B cell (primary cell): ENCODE data around the gene EFNA2. TPM values are rescaled to one million over a fixed set of nuclear protein-coding genes. Genes with fewer than 3 reads are reported as not detected.

Source experiments
- ATAC-seq: fragments of 200-7000 bp; cut with Tn5 transposase; one replicate; pipeline ENCODE4 v1.10.0; 2021; ENCODE audit warnings: low read depth, mild to moderate bottlenecking, moderate number of reproducible peaks, moderate library complexity
- CTCF ChIA-PET: fragments of 350-600 bp; sonication (Branson Sonifier 250); formaldehyde crosslinking; loops from one replicate; lab custom pipeline; 2021; ENCODE audit warnings: antibody characterized with exemption, inconsistent platforms; lab: Charles Lee
- POLR2A ChIA-PET: fragments of 350-600 bp; sonication (Branson Sonifier 250); formaldehyde crosslinking; loops from one replicate; lab custom pipeline; 2021; ENCODE audit warnings: antibody characterized with exemption; lab: Charles Lee
- DNase-seq: peaks from one replicate; pipeline ENCODE4 v3.0.0; 2013
- H2AFZ ChIP-seq: 2 replicates; pipeline ENCODE4 v1.6.1; 2012; ENCODE audit warnings: mild to moderate bottlenecking, low read depth, low read length; ENCODE audit not compliant: insufficient read depth, poor library complexity, severe bottlenecking
- H3K27ac ChIP-seq, 2 donors: 1 replicate in 1 of 2; 2 replicates in 1 of 2; pipeline ENCODE4 v1.5.1; 2012 to 2013; ENCODE audit warnings: low read length in 2 of 2, mild to moderate bottlenecking in 2 of 2, moderate library complexity in 1 of 2
- H3K27me3 ChIP-seq, 4 experiments: fragments of 200-600 bp in 1 of 4; sonication (generic) in 1 of 4; replicated peaks in 1 of 4; 1 replicate in 2 of 4; 2 replicates in 2 of 4; pipeline versions ENCODE4 v1.6.1 to v1.7.0; 2013 to 2016; ENCODE audit warnings: low read length in 3 of 4, mild to moderate bottlenecking in 2 of 4, mixed read lengths in 1 of 4, moderate library complexity in 1 of 4; ENCODE audit not compliant: insufficient read depth in 4 of 4, control insufficient read depth in 3 of 4; ENCODE audit errors: control extremely low read depth in 1 of 4
- H3K36me3 ChIP-seq, 2 experiments: replicated peaks in 1 of 2; 1 replicate in 1 of 2; 2 replicates in 1 of 2; pipeline versions ENCODE4 v1.6.1 to v1.7.1; 2013; ENCODE audit warnings: low read length in 1 of 2; ENCODE audit not compliant: insufficient read depth in 2 of 2, control insufficient read depth in 1 of 2; ENCODE audit errors: control extremely low read depth in 1 of 2, extremely low read depth in 1 of 2
- H3K4me1 ChIP-seq, 2 donors: fragments of 200-600 bp in 1 of 2; sonication (generic) in 1 of 2; 1 replicate in 1 of 2; 2 replicates in 1 of 2; pipeline versions ENCODE4 v1.5.1 to v1.6.1; 2013 to 2017; ENCODE audit warnings: low read length in 2 of 2; ENCODE audit not compliant: control insufficient read depth in 2 of 2, insufficient read depth in 2 of 2
- H3K4me2 ChIP-seq: replicated peaks from 2 replicates; pipeline ENCODE3; 2012; ENCODE audit warnings: mild to moderate bottlenecking, low read depth, low read length; ENCODE audit not compliant: poor library complexity, severe bottlenecking
- H3K4me3 ChIP-seq, 5 experiments: fragments of 200-600 bp in 1 of 5; sonication (generic) in 1 of 5; 1 replicate in 3 of 5; 2 replicates in 2 of 5; pipeline versions ENCODE4 v1.5.1 to v1.7.0; 2011 to 2016; ENCODE audit warnings: low read length in 4 of 5, mild to moderate bottlenecking in 4 of 5, low read depth in 2 of 5, control low read depth in 1 of 5, moderate library complexity in 1 of 5; ENCODE audit not compliant: insufficient read depth in 1 of 5; ENCODE audit errors: control extremely low read depth in 1 of 5, extremely low read depth in 1 of 5
- H3K79me2 ChIP-seq: fragments of 200-600 bp; sonication (generic); one replicate; pipeline ENCODE4 v1.6.0; 2016; ENCODE audit warnings: low read length; ENCODE audit not compliant: control insufficient read depth, insufficient read depth
- H3K9ac ChIP-seq: fragments of 200-600 bp; sonication (generic); 2 replicates; pipeline ENCODE4 v1.6.1; 2017; ENCODE audit warnings: mild to moderate bottlenecking, low read length, moderate library complexity
- H3K9me3 ChIP-seq, 3 donors: one replicate each; pipeline versions ENCODE4 v1.6.1 to v1.7.1; 2013; ENCODE audit warnings: low read length in 2 of 3; ENCODE audit not compliant: control insufficient read depth in 2 of 3, insufficient read depth in 1 of 3; ENCODE audit errors: control extremely low read depth in 1 of 3
- H4K20me1 ChIP-seq: 2 replicates; pipeline ENCODE4 v1.6.0; 2012; ENCODE audit warnings: mild to moderate bottlenecking, low read length; ENCODE audit not compliant: insufficient read depth, control insufficient read depth, poor library complexity, severe bottlenecking
- H3K27ac Mint-ChIP-seq: one replicate; pipeline ENCODE4 v1.8.0; 2021; ENCODE audit warnings: mixed read lengths
- H3K27me3 Mint-ChIP-seq: one replicate; pipeline ENCODE4 v1.8.0; 2021; ENCODE audit warnings: mixed read lengths
- H3K4me1 Mint-ChIP-seq: one replicate; pipeline ENCODE4 v1.8.0; 2021; ENCODE audit warnings: mixed read lengths
- H3K4me3 Mint-ChIP-seq: one replicate; pipeline ENCODE4 v1.8.0; 2021; ENCODE audit warnings: mixed read lengths
- H3K9me3 Mint-ChIP-seq: one replicate; pipeline ENCODE4 v1.8.0; 2022; ENCODE audit warnings: mixed read lengths; ENCODE audit not compliant: insufficient read depth
- CTCF ChIP-seq: fragments of 200-600 bp; IDR thresholded peaks from one replicate; pipeline ENCODE4 v1.8.0; 2022; ENCODE audit warnings: antibody characterized with exemption, mild to moderate bottlenecking
- EZH2 ChIP-seq: IDR thresholded peaks from 2 replicates; pipeline ENCODE4 v1.6.1; 2012; ENCODE audit warnings: borderline replicate concordance, low read depth, mild to moderate bottlenecking, moderate library complexity, low read length; ENCODE audit not compliant: insufficient read depth, poor library complexity, severe bottlenecking
- WGBS: methylation state at CpG from one replicate; pipeline ENCODE4 v1.1.5; 2013; ENCODE audit warnings: missing lambda C conversion rate; ENCODE audit not compliant: insufficient coverage; 5-methylcytosine and 5-hydroxymethylcytosine counted together
- intact Hi-C: fragments of 100-400 bp; cut with micrococcal nuclease; formaldehyde crosslinking; loops from one replicate; pipeline ENCODE4 v1.10.0; 2022
- polyA plus RNA-seq: library from polyadenylated mRNA; depleted of rRNA; stranded (reverse); fragments of >200 nt; gene quantifications from 2 replicates; pipeline ENCODE4 v1.2.3, GENCODE V29; 2012
- total RNA-seq, 2 donors: library from RNA; stranded (reverse); fragments of 120-200 nt in 1 of 2; gene quantifications; 1 replicate in 1 of 2; 2 replicates in 1 of 2; pipeline versions ENCODE4 v1.2.3 to v1.2.4, GENCODE V29; 2013 to 2022

The EFNA2 gene
- total and polyA plus RNA-seq, 2 donors (not counting 1 experiment from before 2014, with no cell fraction given), result not detected

GRCh38 chr19:1296575-1297271, 11.1 kb downstream of the EFNA2 start:
- no peaks in the 10 kb centered on the region for H3K9me3 Mint-ChIP-seq
- no peak for TF ChIP-seq CTCF
- TF ChIP-seq EZH2, result no peak
- ATAC-seq (no peak), DNase-seq (no peak)
- intact Hi-C loops, result no loop called here
- H3K4me1 Mint-ChIP-seq, result peaks cover 8% of the 10 kb centered on the region
- H3K4me1 ChIP-seq, result peaks cover 13 to 16% of the 10 kb centered on the region in 2 donors
- no peak overlapping the region for H2AFZ ChIP-seq
- no peak overlapping the region for H3K27ac Mint-ChIP-seq
- H3K27me3 ChIP-seq, result peaks cover 0 to 45% (median 15%) of the 10 kb centered on the region in 4 experiments
- H3K4me3 Mint-ChIP-seq, result no peak overlapping the region
- H3K27ac ChIP-seq, result no peak overlapping the region
- no peak overlapping the region for H3K9ac ChIP-seq
- no peaks in the 10 kb centered on the region for H3K79me2 ChIP-seq
- WGBS, result 91% methylated on average over 20 of the region's 24 CpGs
- peaks cover 24% of the 10 kb centered on the region for H3K27me3 Mint-ChIP-seq
- H3K4me2 ChIP-seq, result no peak overlapping the region
- H3K4me3 ChIP-seq, result no peak overlapping the region
- no peaks in the 10 kb centered on the region for H3K36me3 ChIP-seq
- no peaks in the 10 kb centered on the region for H4K20me1 ChIP-seq
- POLR2A ChIA-PET, result no interaction called here
- CTCF ChIA-PET, result interaction anchor here (0.6 kb wide), 1 partner anchor 49 kb away, joined by 4 read pairs; no protein-coding TSS in a partner anchor
- peaks cover 0 to 12% (median 0%) of the 10 kb centered on the region in 3 donors for H3K9me3 ChIP-seq

GRCh38 chr19:1298235-1298634, 12.6 kb downstream of the EFNA2 start:
- H3K4me1 ChIP-seq, result peaks cover 8 to 10% of the 10 kb centered on the region in 2 donors
- H3K36me3 ChIP-seq, result no peaks in the 10 kb centered on the region
- TF ChIP-seq CTCF (no peak), EZH2 (no peak)
- Mint-ChIP-seq H3K27ac (no peak overlapping the region), H3K4me3 (no peak overlapping the region), H3K4me1 (peaks cover 4% of the 10 kb centered on the region), H3K9me3 (no peaks in the 10 kb centered on the region), H3K27me3 (peaks cover 15% of the 10 kb centered on the region)
- H3K9ac ChIP-seq, result no peak overlapping the region
- CTCF ChIA-PET, result no interaction called here
- no peak overlapping the region for H2AFZ ChIP-seq
- DNase-seq (no peak), ATAC-seq (no peak)
- H3K79me2 ChIP-seq, result no peaks in the 10 kb centered on the region
- no peak overlapping the region for H3K4me3 ChIP-seq
- no peak overlapping the region for H3K4me2 ChIP-seq
- no peaks in the 10 kb centered on the region for H4K20me1 ChIP-seq
- WGBS, result 94% methylated on average over 6 of the region's 8 CpGs
- H3K9me3 ChIP-seq, result peaks cover 0 to 12% (median 0%) of the 10 kb centered on the region in 3 donors
- POLR2A ChIA-PET, result no interaction called here
- H3K27me3 ChIP-seq, result peaks cover 0 to 30% (median 9%) of the 10 kb centered on the region in 4 experiments
- no peak overlapping the region for H3K27ac ChIP-seq
- intact Hi-C loops, result no loop called here
